Measurements from ENCODE around the gene CD72.

The CD72 gene

DNA sequence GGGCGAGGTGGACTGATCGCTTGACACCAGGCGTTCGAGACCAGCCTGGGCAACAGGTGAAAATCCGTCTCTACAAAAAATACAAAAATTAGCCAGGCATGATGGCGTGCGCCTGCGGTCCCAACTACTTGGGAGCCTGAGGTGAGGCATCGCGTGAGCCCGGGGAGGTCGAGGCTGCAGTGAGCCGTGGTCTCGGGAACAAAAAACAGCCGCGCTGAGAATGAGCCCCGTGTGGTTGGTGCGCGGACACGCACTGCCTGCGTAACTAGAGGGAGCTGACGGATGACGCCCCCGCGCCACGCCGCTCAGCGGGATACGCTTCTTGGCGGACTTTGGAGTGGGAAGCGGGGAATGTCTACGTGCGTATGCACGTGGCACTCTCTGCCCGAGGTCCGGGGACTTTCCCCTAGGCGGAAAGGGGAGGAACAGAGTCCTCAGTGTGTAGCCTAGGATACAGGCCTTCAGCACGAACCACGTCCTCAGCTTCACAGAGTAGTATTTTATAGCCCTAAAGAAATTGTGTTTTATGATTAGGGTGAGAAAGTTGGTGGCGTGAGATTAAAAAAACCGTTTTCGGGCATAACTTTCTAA, 39.4 kb upstream of the CD72 start, which contains the start of gene RMRP:
Gene RMRP (minus strand): TSS at position 474 of the 591 bp plus-strand sequence.
- peak; percentile 98 for DNase-seq (ENCODE audit: low read depth)
- peak; percentile 21 for TF ChIP-seq CTCF (IDR thresholded peaks at IDR 0.05; ENCODE audit: low read depth, low read length, missing control alignments)

GRCh38 chr9:35656831-35657545, 38.8 kb upstream of the CD72 start:
- TF ChIP-seq CTCF (IDR thresholded peaks at IDR 0.05; ENCODE audit: low read depth, low read length, missing control alignments), result no peak
- DNase-seq (ENCODE audit: low read depth), result no peak
- peak overlapping the region; percentile 32 for H3K4me3 ChIP-seq (ENCODE audit: low read depth, low read length)

More for the DNA sequence above, 39.4 kb upstream of the CD72 start, which contains the start of gene RMRP:
- peak within 1 kb of the TSS; percentile 83 for H3K4me3 ChIP-seq (ENCODE audit: low read depth, low read length)

- DNase-seq (ENCODE audit: low read depth), result no peak
- H3K4me3 ChIP-seq (ENCODE audit: low read depth, low read length), result no peak overlapping the region
- no peak for TF ChIP-seq CTCF (IDR thresholded peaks at IDR 0.05; ENCODE audit: low read depth, low read length, missing control alignments)
These were observed 38.1 kb upstream of the CD72 start for GRCh38 chr9:35656348-35656747.

DNA sequence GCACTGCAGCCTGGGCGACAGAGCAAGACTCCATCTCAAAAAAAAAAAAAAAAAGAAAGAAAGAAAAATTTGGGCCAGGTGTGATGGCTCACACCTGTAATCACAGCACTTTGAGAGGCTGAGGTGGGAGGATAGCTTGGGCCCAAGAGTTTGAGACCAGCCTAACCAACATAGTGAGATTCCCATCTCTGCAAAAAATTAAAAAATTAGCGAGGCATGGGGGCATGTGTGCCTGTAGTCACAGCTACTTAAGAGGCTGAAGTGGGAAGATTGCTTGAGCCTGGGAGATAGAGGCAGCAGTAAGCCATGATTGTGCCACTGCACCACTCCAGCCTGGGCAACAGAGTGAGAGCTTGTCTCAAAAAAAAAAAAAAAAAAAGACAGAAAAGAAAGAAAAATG, 35.4 kb upstream of the CD72 start:
- DNase-seq (ENCODE audit: low read depth), result no peak
- H3K4me3 ChIP-seq (ENCODE audit: low read depth, low read length), result no peak overlapping the region
- no peak for TF ChIP-seq CTCF (IDR thresholded peaks at IDR 0.05; ENCODE audit: low read depth, low read length, missing control alignments)

- no peak overlapping the region for H3K4me3 ChIP-seq (ENCODE audit: low read depth, low read length)
- DNase-seq (ENCODE audit: low read depth), result no peak
- TF ChIP-seq CTCF (IDR thresholded peaks at IDR 0.05; ENCODE audit: low read depth, low read length, missing control alignments), result no peak
These were observed 34.6 kb upstream of the CD72 start for GRCh38 chr9:35652829-35653209.

- H3K4me3 ChIP-seq (ENCODE audit: low read depth, low read length), result no peak overlapping the region
- no peak for TF ChIP-seq CTCF (IDR thresholded peaks at IDR 0.05; ENCODE audit: low read depth, low read length, missing control alignments)
- DNase-seq (ENCODE audit: low read depth), result no peak
These were observed 34.0 kb upstream of the CD72 start for GRCh38 chr9:35651956-35652828.

Measured in GM12864 (cell line).